HCT116 (cell line): ENCODE measurements around the gene KIR3DL1.

ENCODE experiments used
- CTCF ChIP-seq, 3 experiments: fragments of 200-600 bp in 1 of 3; sonication (generic) in 1 of 3; IDR thresholded peaks in 2 of 3; conservative IDR thresholded peaks in 1 of 3; 2 replicates each; pipeline ENCODE4 v1.5.1; 2012 to 2017; ENCODE audit warnings: low read depth in 2 of 3, low read length in 2 of 3, antibody characterized with exemption in 1 of 3, borderline replicate concordance in 1 of 3, control low read depth in 1 of 3, mild to moderate bottlenecking in 1 of 3, mixed read lengths in 1 of 3, mixed run types in 1 of 3, moderate library complexity in 1 of 3; ENCODE audit not compliant: insufficient read depth in 1 of 3
- EGR1 ChIP-seq: IDR thresholded peaks from 2 replicates; pipeline ENCODE4 v1.6.1; 2012; ENCODE audit warnings: low read depth
- EZH2 ChIP-seq: fragments of 200-600 bp; sonication (generic); IDR thresholded peaks from 2 replicates; pipeline ENCODE4 v1.6.1; 2017; ENCODE audit warnings: antibody characterized with exemption, mixed run types
- JUND ChIP-seq: IDR thresholded peaks from 2 replicates; pipeline ENCODE4 v1.6.1; 2012
- POLR2A ChIP-seq: IDR thresholded peaks from 2 replicates; pipeline ENCODE4 v1.7.0; 2011; ENCODE audit warnings: borderline replicate concordance; ENCODE audit not compliant: insufficient read depth, insufficient read length; ENCODE audit errors: extremely low read depth
- POLR2AphosphoS5 ChIP-seq: IDR thresholded peaks from 2 replicates; pipeline ENCODE4 v1.6.1; 2011; ENCODE audit warnings: mild to moderate bottlenecking, low read depth, low read length, moderate library complexity
- RAD21 ChIP-seq: IDR thresholded peaks from 2 replicates; pipeline ENCODE4 v1.6.1; 2012; ENCODE audit warnings: low read depth, mild to moderate bottlenecking
- REST ChIP-seq: IDR thresholded peaks from 2 replicates; pipeline ENCODE4 v1.6.1; 2012; ENCODE audit warnings: low read depth
- SIN3A ChIP-seq: IDR thresholded peaks from 2 replicates; pipeline ENCODE4 v1.6.1; 2012; ENCODE audit warnings: low read depth
- YY1 ChIP-seq: IDR thresholded peaks from 2 replicates; pipeline ENCODE4 v1.6.1; 2011; ENCODE audit warnings: low read length, low read depth, moderate library complexity, mild to moderate bottlenecking; ENCODE audit not compliant: insufficient replicate concordance; ENCODE audit errors: extremely low read depth
- ZNF274 ChIP-seq: fragments of 200-500 bp; sonication (Bioruptor generic); IDR thresholded peaks from 2 replicates; pipeline ENCODE4 v1.6.1; 2014; ENCODE audit warnings: mild to moderate bottlenecking, low read depth, low read length, inconsistent platforms

- TF ChIP-seq ZNF274 = no peak
- TF ChIP-seq CTCF (IDR thresholded peaks at IDR 0.05 in 2 of 3, conservative IDR thresholded peaks at IDR 0.05 in 1 of 3; ENCODE audit: borderline replicate concordance in 1 of 3, insufficient read depth in 1 of 3, low read depth in 2 of 3, low read length in 2 of 3) = no peak
- no peak for TF ChIP-seq EZH2
- TF ChIP-seq YY1 = no peak
- no peak for TF ChIP-seq EGR1
- no peak for TF ChIP-seq POLR2AphosphoS5
- TF ChIP-seq POLR2A = no peak
- TF ChIP-seq JUND = no peak
- TF ChIP-seq REST = no peak
- TF ChIP-seq RAD21 = no peak
- no peak for TF ChIP-seq SIN3A
These were observed 11.7 kb upstream of the KIR3DL1 start for GRCh38 chr19:54804571-54804970.
